ENCODE data around the gene CAMSAP2.

The CAMSAP2 gene

DNA sequence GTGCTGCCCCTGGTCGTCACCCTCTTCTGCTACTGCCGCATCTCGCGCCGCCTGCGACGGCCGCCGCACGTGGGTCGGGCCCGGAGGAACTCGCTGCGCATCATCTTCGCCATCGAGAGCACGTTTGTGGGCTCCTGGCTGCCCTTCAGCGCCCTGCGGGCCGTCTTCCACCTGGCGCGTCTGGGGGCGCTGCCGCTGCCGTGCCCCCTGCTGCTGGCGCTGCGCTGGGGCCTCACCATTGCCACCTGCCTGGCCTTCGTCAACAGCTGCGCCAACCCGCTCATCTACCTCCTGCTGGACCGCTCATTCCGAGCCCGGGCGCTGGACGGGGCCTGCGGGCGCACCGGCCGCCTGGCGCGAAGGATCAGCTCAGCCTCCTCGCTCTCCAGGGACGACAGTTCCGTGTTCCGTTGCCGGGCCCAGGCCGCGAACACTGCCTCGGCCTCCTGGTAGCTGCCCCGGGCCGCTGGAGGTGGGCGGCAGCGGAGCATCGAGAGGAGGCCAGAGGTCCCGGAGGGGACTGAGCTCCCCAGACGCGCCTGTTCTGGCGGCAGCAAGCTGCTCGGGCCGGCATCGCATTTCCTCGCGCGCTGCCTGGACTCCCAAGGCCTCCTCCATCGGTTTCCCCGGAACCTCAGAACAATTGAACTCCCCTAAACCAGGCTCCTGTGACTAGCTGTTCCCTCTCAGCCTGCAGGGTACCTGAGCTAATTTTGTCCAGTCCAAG, 135.1 kb downstream of the CAMSAP2 start:
- ChIA-PET CTCF (interaction anchor here (0.8 to 1.5 kb wide), 3 partner anchors 14 to 34 kb away, joined by 3 to 8 read pairs (median 3); no protein-coding TSS in a partner anchor), POLR2A (no interaction called here)
- DNase-seq (ENCODE audit: extremely low spot score), result peak; percentile 13
- TF ChIP-seq, protein P1, sequence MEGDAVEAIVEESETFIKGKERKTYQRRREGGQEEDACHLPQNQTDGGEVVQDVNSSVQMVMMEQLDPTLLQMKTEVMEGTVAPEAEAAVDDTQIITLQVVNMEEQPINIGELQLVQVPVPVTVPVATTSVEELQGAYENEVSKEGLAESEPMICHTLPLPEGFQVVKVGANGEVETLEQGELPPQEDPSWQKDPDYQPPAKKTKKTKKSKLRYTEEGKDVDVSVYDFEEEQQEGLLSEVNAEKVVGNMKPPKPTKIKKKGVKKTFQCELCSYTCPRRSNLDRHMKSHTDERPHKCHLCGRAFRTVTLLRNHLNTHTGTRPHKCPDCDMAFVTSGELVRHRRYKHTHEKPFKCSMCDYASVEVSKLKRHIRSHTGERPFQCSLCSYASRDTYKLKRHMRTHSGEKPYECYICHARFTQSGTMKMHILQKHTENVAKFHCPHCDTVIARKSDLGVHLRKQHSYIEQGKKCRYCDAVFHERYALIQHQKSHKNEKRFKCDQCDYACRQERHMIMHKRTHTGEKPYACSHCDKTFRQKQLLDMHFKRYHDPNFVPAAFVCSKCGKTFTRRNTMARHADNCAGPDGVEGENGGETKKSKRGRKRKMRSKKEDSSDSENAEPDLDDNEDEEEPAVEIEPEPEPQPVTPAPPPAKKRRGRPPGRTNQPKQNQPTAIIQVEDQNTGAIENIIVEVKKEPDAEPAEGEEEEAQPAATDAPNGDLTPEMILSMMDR (IDR thresholded peaks at IDR 0.05; ENCODE audit: control extremely low read depth, extremely low read depth, low read depth, missing control alignments), result no peak

GRCh38 chr1:200874694-200875093, 136.0 kb downstream of the CAMSAP2 start:
- no peak for DNase-seq (ENCODE audit: extremely low spot score)
- POLR2A ChIA-PET, result no interaction called here
- CTCF ChIA-PET, result interaction anchor here (0.8 to 1.3 kb wide), 2 partner anchors 14 to 33 kb away, joined by 3 read pairs; no protein-coding TSS in a partner anchor
- TF ChIP-seq, protein P1 (IDR thresholded peaks at IDR 0.05; ENCODE audit: control extremely low read depth, extremely low read depth, low read depth, missing control alignments), result no peak

GRCh38 chr1:200875416-200875815, 136.7 kb downstream of the CAMSAP2 start:
- ChIA-PET POLR2A (no interaction called here), CTCF (interaction anchor here (1.2 to 5.7 kb wide), 2 partner anchors 14 to 96 kb away, joined by 4 to 63 read pairs; no protein-coding TSS in a partner anchor)
- DNase-seq (ENCODE audit: extremely low spot score), result no peak
- TF ChIP-seq, protein P1 (IDR thresholded peaks at IDR 0.05; ENCODE audit: control extremely low read depth, extremely low read depth, low read depth, missing control alignments), result no peak

DNA sequence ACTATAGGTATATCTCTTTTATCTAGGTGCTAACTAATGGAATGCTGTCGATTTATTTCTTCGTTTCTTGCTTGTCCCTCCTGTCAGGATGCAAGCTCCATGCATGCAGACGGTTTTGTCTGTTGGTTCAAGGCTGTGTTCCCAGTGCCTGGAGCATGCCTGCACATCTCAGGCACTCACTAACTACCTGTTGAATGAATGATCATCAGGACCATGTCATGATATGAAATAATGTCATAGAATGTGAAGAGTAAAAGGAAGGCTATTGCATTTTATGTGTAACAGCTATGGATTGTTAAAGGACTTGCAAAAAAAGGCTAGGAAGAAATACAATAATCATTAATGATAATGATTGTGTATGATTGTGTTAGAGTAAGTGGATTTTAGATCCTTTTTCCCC, 138.3 kb downstream of the CAMSAP2 start:
- ChIA-PET POLR2A (interaction anchor here (0.5 to 1.4 kb wide), 4 partner anchors 10 to 400 kb away, joined by 3 to 4 read pairs (median 3); no protein-coding TSS in a partner anchor), CTCF (interaction anchor here (1.2 to 5.7 kb wide), 8 partner anchors 9 to 255 kb away, joined by 3 to 63 read pairs (median 8); partner anchors contain the start of gene INAVA)
- TF ChIP-seq, protein P1 (IDR thresholded peaks at IDR 0.05; ENCODE audit: control extremely low read depth, extremely low read depth, low read depth, missing control alignments), result no peak
- no peak for DNase-seq (ENCODE audit: extremely low spot score)

- peak; percentile 16 for DNase-seq (ENCODE audit: extremely low spot score)
- POLR2A ChIA-PET, result interaction anchor here (0.8 to 1.4 kb wide), 2 partner anchors 11 kb away, joined by 3 to 4 read pairs; no protein-coding TSS in a partner anchor
- TF ChIP-seq, protein P1 (IDR thresholded peaks at IDR 0.05; ENCODE audit: control extremely low read depth, extremely low read depth, low read depth, missing control alignments), result no peak
- CTCF ChIA-PET, result interaction anchor here (1.2 to 5.7 kb wide), 8 partner anchors 10 to 256 kb away, joined by 3 to 63 read pairs (median 8); partner anchors contain the start of gene INAVA
Measured at GRCh38 chr1:200877839-200878551, 139.3 kb downstream of the CAMSAP2 start.

DNA sequence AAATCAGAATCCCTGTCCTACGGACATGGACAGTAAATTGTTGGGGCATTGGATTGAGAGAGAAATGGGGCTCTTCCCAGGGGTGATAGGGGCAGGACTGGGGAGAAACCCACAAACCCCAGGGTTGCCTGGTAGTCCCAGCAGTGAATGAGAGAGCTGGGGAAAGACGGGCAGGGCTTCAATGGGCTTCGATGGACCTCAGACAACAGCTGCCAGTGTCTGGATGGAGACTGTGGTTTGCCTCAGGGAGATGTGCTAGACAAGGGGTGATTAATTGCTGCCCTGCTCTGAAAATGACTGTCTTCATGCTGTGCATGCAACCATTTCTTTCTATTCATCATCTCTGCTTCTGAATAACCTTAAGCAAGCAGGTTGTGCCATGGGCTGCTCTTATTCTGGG, 141.5 kb downstream of the CAMSAP2 start:
- TF ChIP-seq, protein P1 (IDR thresholded peaks at IDR 0.05; ENCODE audit: control extremely low read depth, extremely low read depth, low read depth, missing control alignments), result no peak
- DNase-seq (ENCODE audit: extremely low spot score), result peak; percentile 37
- CTCF ChIA-PET, result interaction anchor here (1.3 to 5.7 kb wide), 6 partner anchors 9 to 92 kb away, joined by 4 to 63 read pairs (median 8); partner anchors contain the start of gene INAVA
- POLR2A ChIA-PET, result interaction anchor here (0.7 kb wide), 1 partner anchor 130 kb away, joined by 3 read pairs; no protein-coding TSS in a partner anchor
